HL-60 (cell line): ENCODE data around the gene PDE11A.

Experiments used
- POLR2AphosphoS5 ChIP-seq: IDR thresholded peaks from 2 replicates; pipeline ENCODE4 v1.6.1; 2012; ENCODE audit warnings: low read depth
- TF ChIP-seq, protein P1 (sequence below): IDR thresholded peaks from one replicate; pipeline ENCODE4 v1.5.1; 2011; ENCODE audit warnings: low read length, control low read depth, inconsistent platforms; ENCODE audit not compliant: insufficient read depth

GRCh38 chr2:177972782-177973181 lies 99.8 kb downstream of the PDE11A start:
- TF ChIP-seq, protein P1, sequence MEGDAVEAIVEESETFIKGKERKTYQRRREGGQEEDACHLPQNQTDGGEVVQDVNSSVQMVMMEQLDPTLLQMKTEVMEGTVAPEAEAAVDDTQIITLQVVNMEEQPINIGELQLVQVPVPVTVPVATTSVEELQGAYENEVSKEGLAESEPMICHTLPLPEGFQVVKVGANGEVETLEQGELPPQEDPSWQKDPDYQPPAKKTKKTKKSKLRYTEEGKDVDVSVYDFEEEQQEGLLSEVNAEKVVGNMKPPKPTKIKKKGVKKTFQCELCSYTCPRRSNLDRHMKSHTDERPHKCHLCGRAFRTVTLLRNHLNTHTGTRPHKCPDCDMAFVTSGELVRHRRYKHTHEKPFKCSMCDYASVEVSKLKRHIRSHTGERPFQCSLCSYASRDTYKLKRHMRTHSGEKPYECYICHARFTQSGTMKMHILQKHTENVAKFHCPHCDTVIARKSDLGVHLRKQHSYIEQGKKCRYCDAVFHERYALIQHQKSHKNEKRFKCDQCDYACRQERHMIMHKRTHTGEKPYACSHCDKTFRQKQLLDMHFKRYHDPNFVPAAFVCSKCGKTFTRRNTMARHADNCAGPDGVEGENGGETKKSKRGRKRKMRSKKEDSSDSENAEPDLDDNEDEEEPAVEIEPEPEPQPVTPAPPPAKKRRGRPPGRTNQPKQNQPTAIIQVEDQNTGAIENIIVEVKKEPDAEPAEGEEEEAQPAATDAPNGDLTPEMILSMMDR: no peak
- TF ChIP-seq POLR2AphosphoS5: no peak
